Measurements from ENCODE around the gene KLK3.

GRCh38 chr19:50869479-50869878, 14.8 kb downstream of the KLK3 start:
- TF ChIP-seq KDM5A (IDR thresholded peaks at IDR 0.05) (no peak), CTCF (IDR thresholded peaks at IDR 0.05) (no peak), POLR2A (IDR thresholded peaks at IDR 0.05; ENCODE audit: low read length) (no peak), GATA3 (IDR thresholded peaks at IDR 0.05; ENCODE audit: borderline replicate concordance) (no peak), PBX3 (IDR thresholded peaks at IDR 0.05) (no peak), RAD21 (conservative IDR thresholded peaks at IDR 0.05 in 1 of 2, IDR thresholded peaks at IDR 0.05 in 1 of 2) (no peak), REST (IDR thresholded peaks at IDR 0.05) (no peak), BCL3 (IDR thresholded peaks at IDR 0.05) (no peak), CBX2 (IDR thresholded peaks at IDR 0.05; ENCODE audit: borderline replicate concordance, low read depth) (no peak), ELK1 (IDR thresholded peaks at IDR 0.05; ENCODE audit: low read depth, low read length) (no peak), EP300 (IDR thresholded peaks at IDR 0.05) (no peak), ZSCAN20 (CRISPR knock-in tag; IDR thresholded peaks at IDR 0.05) (no peak), MAFK (IDR thresholded peaks at IDR 0.05; ENCODE audit: partially characterized antibody) (no peak)

All from A549 (cell line).